Measurements from ENCODE around the gene METAP1.
A peak's percentile ranks its signal among the peaks of the same experiment; 100 is the strongest.
"Not testable (repeated sequence)": the region's sequence is repeated elsewhere in the genome, so short reads cannot be mapped to it uniquely, and the experiment has no call there.

The METAP1 gene

DNA sequence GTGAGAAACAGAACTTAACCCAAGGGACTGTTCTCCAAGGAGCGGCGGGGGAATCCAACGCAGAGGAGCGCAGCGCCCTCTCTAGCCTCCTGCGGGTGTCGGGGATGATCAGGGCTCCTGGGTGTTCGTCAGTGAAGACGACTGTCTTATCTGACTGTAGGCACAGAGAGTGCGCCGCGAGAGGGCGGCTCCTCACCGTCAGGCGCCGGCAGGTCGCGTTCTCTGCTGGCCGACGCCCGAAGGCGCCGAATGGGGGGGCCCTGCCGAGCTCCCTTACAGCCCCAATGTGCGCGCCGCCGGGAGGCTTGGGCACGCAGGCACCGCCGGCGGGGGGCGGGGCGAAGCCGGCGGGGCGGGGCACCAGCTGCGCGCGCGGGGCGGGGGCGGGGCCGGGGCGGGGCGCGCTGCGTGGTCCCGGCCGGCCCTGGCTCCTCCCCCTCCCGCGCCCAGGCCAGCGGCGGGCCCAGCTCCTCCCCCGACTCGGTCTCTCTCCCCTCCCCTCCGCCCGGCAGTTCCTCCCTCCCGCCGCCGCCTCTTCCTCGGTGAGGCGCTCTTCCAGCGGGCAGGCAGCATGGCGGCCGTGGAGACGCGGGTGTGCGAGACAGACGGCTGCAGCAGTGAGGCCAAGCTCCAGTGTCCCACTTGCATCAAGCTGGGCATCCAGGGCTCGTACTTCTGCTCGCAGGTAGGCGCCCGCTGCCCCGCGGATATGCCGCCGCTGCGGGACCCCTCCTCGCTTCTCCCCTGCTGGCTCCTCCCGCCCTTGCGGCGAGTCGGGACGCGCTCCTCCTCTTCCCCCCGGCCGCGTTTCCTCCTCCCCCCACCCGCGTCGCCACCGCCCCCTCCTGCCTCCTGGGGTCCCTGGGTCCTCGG, at the start of gene METAP1:
TSS of gene METAP1 (plus strand) at position 539 of the 873 bp plus-strand sequence. CDS start at position 572, 33 bp downstream.
- FAIRE-seq (peak; percentile 57), DNase-seq (ENCODE audit: insufficient read length, low spot score) (peak; percentile 95)

DNA sequence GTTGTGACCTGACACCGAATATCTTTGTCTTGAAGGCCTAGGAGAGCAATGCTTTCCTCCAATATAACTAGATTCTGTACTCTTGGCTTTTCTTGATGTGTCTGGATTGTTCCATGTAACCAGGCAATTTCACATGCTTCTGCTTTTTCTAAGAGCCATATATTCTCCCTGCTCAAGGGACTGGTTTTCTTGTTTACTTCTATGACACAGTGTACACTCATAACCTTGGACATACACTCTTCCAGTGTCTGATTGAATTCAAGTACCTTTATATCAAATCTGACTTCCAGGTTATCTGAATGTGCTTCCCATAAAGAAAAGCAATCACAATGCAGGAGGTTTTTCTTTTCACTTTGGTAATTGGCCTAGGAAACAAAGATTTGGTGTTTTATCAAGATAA, 49.2 kb upstream of the METAP1 start:
- FAIRE-seq (no peak), DNase-seq (ENCODE audit: insufficient read length, low spot score) (no peak)

DNA sequence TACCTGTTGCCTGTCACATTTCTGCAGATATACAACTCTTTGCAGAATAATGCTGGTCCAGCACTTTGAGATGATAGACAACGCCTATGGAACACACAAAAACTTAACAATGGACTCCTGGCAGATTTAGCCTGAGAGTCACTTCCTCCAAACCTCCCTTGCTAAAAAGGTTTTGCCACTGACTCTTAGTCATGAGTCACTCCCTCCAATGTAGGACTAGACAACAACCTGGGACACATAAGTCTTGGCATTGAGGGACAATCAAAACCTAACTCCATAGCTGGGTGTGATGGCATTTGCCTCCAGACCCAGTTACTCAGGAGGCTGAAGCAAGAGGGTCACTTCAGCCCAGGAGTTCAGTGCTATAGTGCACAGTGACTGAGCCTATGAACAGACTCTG, 44.6 kb upstream of the METAP1 start:
- no peak for FAIRE-seq
- DNase-seq (ENCODE audit: insufficient read length, low spot score): no peak

DNA sequence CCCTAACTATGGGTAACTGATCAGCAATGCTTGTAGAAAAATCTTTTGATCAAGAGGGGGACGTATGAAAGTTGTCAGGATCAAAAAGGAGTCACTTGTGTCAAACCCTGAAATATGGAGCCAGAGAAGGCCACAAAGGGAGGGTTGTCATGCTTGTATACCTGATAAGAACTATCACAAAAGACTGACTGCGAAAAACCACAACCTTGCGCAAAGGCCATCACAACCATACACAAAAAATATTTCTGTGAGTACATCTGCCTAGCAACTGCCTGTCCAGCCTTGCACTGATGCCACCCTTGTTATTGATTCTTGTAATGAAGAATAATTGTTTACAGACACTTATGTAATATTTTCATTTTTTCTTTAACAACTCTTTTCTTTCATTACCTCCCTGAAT, 43.8 kb upstream of the METAP1 start:
- DNase-seq (ENCODE audit: insufficient read length, low spot score): no peak
- FAIRE-seq: no peak

DNA sequence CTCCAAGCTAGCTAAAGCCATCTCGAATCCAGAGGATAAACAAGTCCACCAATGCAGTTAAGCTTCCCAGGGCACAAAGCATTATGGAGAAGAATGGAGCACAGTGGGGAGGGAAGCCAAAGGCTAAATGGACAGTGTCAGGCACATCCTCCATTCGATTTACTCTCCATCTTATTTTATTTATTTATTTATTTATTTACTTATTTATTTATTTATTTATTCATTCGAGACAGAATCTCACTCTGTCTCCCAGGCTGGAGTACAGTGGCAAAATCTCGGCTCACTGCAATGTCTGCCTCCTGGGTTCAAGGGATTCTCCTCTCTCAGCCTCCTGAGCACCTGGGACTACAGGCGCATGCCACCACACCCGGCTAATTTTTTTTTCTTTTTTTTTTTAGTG, 40.3 kb upstream of the METAP1 start:
- DNase-seq (ENCODE audit: insufficient read length, low spot score): no peak
- FAIRE-seq: no peak

DNA sequence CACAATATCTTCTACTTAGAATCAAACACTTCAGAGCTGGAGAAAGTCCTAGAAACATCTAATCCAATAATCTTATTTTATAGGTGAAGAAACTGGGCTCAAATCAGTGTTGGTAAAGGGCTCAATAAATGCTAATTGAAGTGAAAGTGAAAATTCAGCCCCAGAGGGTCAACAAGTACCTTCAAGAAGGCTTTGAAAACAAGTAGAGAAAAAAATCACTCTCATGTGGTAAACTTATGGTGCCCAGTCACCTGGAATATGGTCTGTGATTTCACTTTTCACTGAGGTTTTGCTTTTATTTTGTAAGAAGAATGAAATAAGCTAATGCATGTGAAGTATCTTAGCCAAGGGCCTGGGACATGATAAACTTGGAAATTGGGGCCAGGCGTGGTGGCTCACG, 37.5 kb upstream of the METAP1 start:
- FAIRE-seq: peak; percentile 18
- DNase-seq (ENCODE audit: insufficient read length, low spot score): no peak

DNA sequence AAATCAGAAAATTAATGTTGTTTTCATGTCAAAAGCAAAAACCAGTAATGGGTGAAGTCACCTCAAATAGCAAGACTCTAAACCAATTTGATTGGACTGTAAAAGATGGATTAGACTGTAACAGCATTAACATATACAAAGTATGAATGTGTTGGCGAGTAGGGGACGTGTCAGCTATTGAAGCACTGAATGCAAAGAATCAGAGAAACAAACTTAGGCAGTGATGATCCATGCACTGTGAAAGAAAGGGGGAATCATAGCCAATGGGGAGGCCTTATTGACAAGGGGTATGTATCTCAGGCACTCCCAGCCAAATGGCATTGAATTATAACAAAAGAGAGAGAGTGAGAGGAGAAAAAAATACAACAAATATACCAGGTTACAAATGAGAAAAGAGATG, 36.1 kb upstream of the METAP1 start:
- FAIRE-seq (no peak), DNase-seq (ENCODE audit: insufficient read length, low spot score) (no peak)

DNA sequence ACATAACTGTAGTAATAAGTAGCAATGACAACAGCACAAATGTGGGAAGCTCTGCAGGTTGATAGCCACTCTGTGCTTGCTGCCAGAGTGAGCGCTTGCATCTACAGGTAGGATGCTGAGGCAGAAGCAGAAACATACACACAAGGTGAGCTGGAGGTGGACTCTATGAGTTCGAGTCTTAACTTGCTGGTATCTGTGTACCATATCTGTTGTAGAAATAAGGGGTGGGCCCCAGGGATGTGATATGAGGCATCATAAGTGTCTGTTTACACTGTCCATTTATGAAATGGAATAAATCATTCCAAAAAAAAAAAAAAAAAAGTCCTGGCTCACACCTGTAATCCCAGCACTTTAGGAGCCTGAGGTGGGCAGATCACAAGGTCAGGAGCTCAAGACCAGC, 33.8 kb upstream of the METAP1 start:
- DNase-seq (ENCODE audit: insufficient read length, low spot score) (no peak), FAIRE-seq (no peak)

DNA sequence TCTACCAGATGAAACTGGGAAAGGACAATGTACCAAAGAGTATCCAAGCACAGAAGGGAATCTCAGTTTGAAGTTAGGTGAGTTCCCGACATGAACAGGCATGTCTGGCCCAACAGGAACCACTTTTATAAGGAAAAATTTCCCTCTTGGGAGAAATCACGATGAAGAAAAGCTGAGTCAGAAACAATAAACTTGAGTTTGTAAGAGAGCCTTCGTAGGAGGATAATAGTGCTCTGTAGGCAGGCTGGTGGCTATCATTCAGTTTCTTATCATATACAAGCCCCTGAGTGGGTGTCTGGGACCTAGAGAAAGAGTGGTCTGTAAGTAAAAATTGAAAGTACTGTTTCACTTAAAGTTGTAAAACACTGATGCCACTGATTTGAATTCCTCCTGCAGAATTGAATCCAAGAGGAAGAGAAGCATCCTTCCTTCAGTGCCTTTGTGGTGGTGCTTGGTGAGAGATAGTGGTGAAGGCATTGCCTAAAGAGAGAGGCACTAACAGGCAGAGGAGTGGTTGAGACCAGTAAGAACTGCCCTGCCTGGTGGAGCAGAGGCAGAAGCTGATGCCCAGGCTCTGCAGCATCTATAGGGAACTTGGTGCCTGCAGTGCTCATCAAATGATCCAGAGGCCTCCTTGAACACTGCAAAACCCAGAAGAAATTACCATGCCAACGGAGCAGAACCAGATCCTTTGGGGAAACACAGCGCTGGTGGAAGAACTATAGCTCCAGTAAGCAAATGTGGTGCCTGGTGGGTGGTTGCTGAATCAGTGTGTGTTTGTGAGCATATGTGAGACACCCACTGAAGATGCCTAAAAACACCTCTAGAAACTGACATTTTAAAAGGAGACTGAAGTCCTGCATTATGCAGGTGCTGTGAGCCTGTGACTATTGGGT, 31.7 kb upstream of the METAP1 start:
- no peak for DNase-seq (ENCODE audit: insufficient read length, low spot score)
- no peak for FAIRE-seq

DNA sequence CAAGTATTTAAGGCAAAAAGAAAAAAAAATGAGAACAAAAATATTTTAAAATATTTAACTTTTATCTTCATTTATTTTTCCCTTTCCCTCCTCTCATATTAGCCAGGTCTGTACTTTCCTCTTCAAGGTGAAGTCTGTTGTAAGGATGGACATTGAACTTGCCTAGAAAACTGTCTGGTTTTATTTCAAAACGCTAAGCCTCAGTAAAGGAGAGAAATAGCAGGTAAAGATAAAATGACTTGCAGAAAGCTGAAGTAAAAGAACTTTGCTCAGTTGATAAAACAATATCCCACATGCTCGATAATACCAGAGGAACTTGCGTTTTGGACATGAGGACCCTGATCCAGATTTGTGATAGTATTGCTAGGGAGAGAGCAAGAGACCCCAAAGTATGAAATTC, 28.6 kb upstream of the METAP1 start:
- FAIRE-seq: no peak
- no peak for DNase-seq (ENCODE audit: insufficient read length, low spot score)

DNA sequence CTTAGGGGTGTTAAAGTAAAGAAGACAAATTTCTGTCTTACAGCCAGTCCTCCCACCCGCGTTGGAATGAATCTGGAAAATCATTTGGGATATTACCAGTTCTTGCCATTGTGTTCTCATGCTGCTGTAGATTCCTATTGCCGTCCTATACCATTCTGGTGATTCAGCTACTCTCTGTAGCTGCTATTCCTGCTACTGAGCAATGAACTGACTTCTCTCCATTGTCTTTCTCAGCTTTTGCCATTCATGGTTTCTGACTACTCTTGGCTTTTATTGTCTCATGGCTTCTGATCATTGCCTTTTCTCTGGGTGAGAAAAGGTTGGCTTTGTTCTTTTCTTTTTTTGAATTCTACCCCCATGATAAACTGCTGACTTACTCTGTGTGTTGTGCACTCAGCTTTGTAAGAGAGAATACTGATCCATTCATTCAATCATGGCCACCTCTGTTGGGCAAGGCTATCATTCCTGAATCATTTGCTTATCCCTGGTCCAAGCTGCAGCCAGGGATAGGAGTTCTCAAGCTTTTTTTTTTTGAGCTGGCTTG, 27.7 kb upstream of the METAP1 start:
- FAIRE-seq (no peak), DNase-seq (ENCODE audit: insufficient read length, low spot score) (no peak)

DNA sequence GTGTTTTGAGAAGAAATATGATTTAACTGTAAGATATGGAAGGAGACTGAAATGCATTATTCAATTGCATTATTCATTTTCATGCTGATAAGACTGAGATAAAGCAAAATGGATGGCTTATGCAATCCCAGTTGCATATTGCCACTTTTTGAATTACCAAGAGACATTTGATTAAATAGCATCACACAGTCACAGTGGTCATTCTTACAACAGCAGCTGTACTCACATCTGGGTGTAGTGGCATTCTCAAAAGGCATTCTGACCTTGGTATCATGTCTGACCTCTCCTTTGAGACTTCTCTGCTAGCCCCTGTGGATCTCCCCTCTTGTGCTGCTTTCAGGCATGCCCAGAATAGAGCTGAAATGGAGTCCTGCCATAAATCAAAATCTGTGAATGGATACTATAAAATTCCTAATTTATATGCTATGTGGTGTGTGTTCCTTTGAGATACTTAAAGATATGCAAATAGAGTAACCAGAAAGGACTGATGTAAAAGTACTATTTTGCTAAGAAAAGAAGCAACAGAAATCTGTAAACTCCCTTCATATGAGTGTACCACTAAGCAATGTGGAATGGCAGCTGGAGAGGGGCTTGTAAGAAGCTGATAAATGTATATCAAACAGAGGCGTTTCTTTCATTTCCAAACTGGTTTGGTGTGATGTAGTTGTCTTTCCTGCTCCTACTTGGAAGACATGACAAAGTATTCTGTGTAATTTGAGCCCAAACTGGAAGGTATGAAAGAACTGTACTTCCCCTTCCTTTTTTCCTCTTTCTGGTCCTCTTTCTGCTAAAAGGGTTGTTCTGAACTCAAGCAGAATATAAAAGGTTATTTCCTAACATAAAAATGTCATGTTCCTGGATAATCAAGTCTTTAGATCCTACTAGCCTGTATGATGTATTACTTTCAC, 25.4 kb upstream of the METAP1 start:
- no peak for DNase-seq (ENCODE audit: insufficient read length, low spot score)
- FAIRE-seq: no peak

DNA sequence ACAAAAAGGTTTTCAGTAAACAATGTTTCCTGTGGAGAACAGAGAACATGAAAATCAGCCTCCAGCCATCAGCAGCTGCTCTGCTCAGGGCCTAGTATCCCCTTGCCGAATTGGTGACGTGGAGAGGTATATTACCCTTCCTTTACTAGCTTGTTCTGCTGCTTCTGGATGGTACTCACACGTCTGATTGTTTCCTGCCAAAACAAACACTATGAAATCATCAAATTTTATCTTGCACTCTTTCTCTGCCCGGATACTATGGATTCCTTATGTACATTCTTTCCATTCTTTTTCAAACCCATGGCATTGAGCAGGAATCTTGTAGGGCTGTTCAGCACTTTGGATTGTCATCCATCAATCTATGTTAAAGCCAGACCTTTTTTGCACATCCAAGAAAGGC, 18.8 kb upstream of the METAP1 start:
- no peak for DNase-seq (ENCODE audit: insufficient read length, low spot score)
- no peak for FAIRE-seq

DNA sequence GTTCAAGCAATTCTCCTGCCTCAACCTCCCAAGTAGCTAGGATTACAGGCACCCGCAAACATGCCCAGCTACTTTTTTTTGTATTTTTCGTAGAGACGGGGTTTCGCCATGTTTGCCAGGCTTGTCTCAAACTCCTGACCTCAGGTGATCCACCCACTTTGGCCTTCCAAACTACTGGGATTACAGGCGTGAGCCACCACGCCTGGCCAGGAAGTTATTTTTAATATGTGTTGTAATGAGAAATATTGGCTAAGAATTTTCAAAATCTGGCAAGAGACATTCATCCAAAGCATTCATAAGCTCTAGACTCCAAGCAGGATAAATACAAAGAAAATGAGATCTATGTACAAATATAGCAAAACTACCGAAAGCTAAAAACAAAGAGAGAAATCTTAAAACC, 18.0 kb upstream of the METAP1 start:
- DNase-seq (ENCODE audit: insufficient read length, low spot score) (no peak), FAIRE-seq (no peak)

DNA sequence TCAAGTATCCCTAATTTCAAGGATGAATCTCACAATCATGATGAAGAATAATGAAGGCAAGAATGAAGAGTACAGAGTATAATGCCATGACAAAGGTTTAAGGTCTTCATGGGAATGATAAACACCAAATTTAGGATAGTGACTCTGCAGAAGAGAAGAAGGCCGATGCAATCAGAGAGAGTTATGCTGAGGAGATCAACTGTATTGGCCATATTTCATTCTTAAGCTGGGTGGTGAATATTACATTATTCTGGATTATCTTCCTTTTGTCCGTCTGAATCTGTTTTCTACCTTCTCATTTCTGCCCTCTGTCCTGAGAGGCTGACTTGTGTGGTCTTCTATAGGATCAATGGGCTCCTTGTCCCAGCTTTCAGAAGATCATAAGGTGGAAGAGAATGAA, 7.8 kb upstream of the METAP1 start:
- DNase-seq (ENCODE audit: insufficient read length, low spot score) (no peak), FAIRE-seq (no peak)

DNA sequence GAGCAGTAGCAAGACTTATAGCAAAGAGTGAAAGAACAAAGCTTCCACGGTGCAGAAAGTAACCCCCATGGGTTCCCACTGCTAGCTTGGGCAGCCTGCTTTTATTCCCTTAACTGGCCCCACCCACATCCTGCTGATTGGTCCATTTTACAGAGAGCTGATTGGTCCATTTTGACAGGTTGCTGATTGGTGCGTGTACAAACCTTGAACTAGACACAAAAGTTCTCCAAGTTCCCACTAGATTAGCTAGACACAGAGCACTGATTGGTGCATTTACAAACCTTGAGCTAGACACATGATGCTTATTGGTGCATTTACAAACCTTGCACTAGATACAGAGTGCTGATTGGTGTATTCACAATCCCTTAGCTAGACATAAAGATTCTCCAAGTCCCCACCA, 2.7 kb upstream of the METAP1 start:
- not testable (repeated sequence) for DNase-seq (ENCODE audit: insufficient read length, low spot score); FAIRE-seq

DNA sequence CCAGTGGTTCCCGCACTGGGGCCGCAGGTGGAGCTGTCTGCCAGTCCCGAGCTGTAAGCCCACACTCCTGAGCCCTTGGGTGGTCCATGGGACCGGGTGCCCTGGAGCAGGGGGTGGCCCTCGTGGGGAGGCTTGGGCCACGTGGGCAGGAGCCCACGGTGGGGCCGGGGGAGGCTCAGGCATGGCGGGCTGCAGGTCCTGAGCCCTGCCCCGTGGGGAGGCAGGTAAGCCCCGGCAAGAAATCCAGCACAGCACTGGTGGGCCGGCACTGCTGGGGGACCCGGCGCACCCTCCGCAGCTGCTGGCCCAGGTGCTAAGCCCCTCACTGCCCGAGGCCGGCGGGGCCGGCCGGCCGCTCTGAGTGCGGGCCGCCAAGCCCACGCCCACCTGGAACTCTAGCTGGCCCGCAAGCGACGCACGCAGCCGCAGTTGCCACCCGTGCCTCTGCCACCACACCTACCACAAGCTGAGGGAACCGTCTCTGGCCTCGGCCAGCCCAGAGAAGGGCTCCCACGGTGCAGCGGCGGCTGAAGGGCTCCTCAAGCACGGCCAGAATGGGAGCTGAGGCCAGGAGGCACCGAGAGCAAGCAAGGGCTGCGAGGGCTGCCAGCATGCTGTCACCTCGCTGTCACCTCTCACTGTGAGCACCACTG, 2.0 kb upstream of the METAP1 start:
- DNase-seq (ENCODE audit: insufficient read length, low spot score) (no peak), FAIRE-seq (no peak)

DNA sequence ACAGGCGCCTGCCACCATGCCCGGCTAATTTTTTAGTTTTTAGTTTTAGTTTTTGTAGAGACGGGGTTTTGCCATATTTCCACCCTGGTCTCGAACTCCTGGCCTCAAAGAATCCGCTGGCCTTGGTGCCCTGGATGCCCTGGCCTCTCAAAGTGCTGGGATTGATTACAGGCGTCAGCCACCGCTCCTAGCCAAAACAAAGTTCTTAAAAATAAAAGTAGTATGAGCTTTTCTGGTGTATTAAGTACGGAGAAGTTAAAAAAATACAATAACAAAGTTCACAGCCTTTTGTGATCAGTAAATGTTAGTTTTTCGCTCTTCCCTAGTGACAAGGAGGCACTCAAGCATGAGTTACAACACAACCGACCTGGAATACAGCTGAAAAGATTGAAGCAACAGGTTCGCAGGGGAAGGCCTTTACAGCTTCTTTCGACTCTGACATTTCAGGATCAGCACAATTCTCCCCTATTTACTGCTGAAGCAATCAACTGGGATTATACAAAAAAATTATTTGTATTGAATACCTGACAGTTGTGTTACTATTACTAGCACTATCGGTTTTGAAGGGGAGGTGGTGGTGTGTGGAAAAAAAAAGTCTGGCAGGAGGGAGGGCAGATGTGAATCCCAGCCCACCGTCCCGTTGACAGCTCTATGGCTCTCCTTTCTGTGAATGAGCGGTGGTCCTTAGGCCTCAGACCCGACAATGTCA, 893 bp upstream of the METAP1 start:
- FAIRE-seq (no peak), DNase-seq (ENCODE audit: insufficient read length, low spot score) (peak; percentile 4)

DNA sequence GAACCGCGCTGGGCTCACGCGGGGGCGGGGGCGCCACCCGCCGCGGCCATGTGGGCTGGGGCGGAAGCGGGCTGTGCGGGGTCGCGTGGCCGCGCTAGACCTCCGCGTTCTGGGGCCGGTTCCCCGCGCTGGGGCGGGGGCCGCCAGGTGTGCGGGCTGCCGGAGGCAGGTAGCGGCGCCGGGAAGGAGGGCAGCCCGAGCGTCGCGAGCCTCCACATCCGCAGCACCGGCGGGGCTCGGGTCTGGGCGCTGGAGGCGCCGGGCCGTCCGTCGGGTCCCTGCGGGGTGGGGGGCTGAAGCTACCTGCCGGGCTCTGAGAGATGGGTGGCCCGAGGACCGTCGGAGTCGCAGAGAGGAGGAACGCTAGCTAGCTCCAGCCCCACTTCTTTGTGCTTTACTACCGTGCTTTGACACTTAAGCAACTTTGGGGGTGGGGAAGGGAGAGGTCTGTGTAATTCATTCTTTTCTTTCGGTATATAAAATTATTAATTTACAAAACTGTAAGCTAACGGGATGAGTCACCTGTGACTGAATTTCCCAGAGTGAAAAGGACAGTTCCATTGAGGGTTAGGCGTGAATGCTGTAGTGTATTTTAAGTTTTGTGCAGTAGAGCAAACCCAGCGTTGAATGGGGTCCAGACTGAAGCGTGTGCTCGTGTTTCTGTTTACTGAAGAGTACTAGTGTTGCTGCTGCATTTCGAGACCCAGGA, 689 bp downstream of the METAP1 start:
- DNase-seq (ENCODE audit: insufficient read length, low spot score): peak; percentile 7
- FAIRE-seq: no peak
